Endothelial cell (in vitro differentiated cells): ENCODE results near the gene ZNF525. TPM values are rescaled to one million over a fixed set of nuclear protein-coding genes. Genes with fewer than 3 reads are reported as not detected.

Source experiments
- total RNA-seq: library from RNA; stranded (reverse); fragmentation: NEBNext Ultra II Directional; extraction: Animal tissue kit (Norgen Biotek cat#: 25700); gene quantifications from one replicate; pipeline ENCODE4 v1.2.1, GENCODE V29; 2021; ENCODE audit not compliant: unreplicated experiment

ZNF525 gene
- total RNA-seq, 1 donor from 2014 or later: 8.6 TPM

Other genes with a start within 250 kb of the ZNF525 start
- gene ZNF415, start 232.8 kb upstream of the ZNF525 start, total RNA-seq: 8.7 TPM
- gene ZNF347, start 206.7 kb upstream of the ZNF525 start, total RNA-seq: 14.9 TPM
- 3.8 TPM for gene ZNF665, start 172.3 kb upstream of the ZNF525 start, total RNA-seq
- 32.2 TPM for gene ZNF677, start 110.8 kb upstream of the ZNF525 start, total RNA-seq
- gene VN1R2, start 107.4 kb upstream of the ZNF525 start, total RNA-seq: not detected
- not detected for gene VN1R4, start 98.0 kb upstream of the ZNF525 start, total RNA-seq
- 8.6 TPM for gene ZNF845, start 32.0 kb upstream of the ZNF525 start, total RNA-seq
- gene ZNF765, start 29.4 kb downstream of the ZNF525 start, total RNA-seq: 17.8 TPM
- gene ZNF761, start 66.3 kb downstream of the ZNF525 start, total RNA-seq: 21.9 TPM
- 29.9 TPM for gene ZNF813, start 102.0 kb downstream of the ZNF525 start, total RNA-seq
- 26.6 TPM for gene ZNF331, start 172.4 kb downstream of the ZNF525 start, total RNA-seq